ENCODE results near the gene HAP1.
A peak's percentile ranks its signal among the peaks of the same experiment; 100 is the strongest.

Gene HAP1

DNA sequence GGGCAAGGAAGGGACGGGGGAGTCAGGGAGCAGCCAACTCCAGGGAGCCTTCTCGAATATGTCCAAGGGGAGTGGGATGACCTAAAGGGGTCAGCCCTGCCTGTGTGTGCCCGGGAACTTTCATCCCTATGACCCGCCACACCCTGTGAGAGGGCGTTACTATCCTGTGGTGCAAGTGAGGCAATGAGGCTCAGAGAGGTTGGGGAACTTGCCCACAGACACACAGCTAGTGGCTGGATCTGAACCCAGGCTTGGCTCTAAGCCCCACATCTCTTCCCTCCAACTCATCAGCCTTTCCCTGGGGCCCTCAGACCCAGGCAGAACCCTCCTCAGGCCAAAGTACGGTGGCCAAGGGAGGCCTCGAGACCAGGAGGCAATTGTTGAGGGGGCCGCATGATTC is 28.9 kb upstream of the HAP1 start:
- DNase-seq (ENCODE audit: low read depth): no peak

DNA sequence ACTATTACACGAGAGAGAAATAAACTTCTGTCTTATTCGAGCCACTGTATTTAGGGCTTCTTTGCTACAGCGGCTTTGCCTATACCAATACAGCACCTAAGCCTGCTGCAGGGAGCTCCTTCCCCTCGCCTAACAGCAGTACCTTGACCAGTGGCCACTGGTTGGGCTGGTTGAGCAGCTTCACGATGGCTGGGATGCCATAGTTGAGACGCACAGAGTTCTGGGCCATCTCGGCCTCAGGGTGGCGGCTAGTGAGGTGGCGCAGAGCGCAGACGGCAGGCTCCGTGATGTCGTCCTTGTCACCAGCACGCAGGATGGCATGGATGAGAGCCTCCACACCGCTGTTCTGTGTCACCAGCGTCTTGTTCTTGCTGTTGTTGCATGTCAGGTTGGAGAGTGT is 28.4 kb upstream of the HAP1 start:
- DNase-seq (ENCODE audit: low read depth): no peak

DNA sequence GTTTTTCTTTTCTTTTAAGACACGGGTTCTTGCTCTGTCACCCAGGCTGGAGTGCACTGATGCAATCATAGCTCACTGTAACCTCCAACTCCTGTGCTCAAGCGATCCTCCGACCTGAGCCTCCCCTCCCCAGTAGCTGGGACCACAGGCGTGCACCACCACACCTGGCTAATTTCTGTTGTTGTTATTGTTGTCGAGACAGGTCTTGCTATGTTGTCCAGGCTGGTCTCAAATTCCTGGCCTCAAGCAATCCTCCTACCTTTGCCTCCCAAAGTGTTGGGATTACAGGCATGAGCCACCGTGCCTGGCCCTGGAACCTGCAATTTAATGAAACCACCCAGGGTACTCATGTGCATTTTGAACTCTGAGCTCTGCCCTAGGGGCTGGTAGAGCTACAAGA is 27.9 kb upstream of the HAP1 start:
- no peak for DNase-seq (ENCODE audit: low read depth)

DNA sequence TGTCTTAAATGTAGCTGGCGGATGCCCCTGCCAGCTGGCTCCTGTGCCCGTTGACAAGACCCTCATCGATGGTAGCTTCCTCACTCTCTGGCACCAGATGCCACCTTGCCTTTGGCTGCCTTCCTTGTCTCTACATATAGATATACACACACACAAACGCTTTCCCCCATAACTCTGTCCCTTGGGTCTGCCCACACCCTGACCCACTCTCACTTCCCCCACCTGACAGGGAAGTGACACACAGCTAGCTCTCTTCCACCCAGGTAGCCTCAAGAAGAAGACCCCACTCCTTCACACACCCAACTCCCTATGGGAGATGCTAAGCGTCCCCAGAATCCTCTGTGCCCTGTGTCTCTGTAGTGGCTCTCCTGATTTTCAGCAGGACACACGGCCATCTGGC is 26.4 kb upstream of the HAP1 start:
- DNase-seq (ENCODE audit: low read depth): no peak

DNA sequence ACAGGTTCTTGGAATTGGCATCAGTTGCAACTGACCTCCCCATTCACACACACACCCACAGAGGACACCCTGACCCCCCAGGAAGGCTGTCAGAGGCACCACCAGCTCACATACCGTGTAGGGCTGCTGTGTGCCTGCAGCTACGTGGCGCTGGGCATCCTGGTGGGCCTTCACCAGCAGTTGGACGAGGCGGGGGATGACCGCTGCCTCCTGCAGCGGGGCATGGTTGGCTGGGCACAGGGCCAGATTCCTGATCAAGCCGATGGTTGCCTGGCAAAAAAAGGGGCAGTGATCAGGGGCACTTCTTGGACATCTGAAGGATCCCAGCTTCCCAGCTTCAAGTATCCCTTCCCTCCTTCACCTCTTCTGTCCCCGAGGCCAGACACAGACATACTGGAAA is 24.2 kb upstream of the HAP1 start:
- no peak for DNase-seq (ENCODE audit: low read depth)

DNA sequence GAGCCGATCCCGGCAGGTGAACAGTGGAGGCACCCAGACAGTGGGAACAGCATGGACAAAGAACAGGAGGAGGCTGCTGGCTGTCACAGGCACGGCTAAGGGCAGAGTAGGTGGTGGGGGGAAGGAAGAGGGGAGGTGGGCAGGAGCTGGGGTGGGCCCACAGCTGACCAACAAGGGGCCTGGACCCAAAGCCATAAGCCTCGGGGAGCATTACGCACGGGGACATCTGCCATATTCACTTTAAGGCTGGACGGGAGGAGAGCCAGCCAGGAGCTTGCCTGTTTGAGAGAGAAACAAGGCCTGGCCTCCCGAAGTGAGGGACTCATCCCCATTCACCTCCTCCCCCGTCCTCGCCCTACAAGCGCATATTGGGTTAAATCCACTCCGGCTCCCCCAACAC is 19.6 kb upstream of the HAP1 start:
- DNase-seq (ENCODE audit: low read depth): no peak

DNA sequence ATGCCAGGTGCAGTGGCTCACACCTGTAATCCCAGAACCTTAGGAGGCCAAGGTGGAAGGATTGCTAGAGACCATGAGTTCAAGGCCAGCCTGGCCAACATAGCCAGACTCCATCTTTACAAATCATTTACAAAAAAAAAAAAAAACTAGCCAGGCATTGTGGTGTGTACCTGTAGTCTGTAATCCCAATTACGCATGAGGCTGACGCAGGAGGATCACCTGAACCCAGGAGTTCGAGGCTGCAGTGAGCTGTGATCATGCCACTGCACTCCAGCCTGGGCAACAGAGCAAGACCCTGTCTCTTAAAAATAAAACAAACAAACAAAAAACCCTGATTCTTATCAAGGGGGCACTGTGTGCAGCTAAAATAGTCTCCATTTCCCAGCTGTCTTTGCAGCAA is 16.8 kb upstream of the HAP1 start:
- DNase-seq (ENCODE audit: low read depth): no peak

DNA sequence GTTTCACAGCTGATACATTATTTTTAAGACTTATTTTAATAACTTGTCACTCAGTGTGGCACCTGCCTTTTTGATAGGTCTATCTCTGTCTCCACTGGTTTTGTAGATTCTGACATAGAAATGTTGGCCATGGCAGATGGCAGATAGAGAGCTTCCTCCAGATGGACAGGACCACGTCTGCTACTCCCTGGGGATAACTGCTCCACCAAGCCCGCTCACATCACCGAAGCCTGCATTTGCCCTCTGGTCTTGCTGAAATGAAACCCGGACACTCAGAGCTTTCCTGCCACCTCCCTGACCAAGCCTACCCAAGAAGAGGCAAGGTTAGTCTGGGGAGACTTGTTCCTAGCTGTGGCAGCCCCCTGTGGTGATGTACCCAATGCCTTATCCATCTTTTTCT is 16.4 kb upstream of the HAP1 start:
- no peak for DNase-seq (ENCODE audit: low read depth)

DNA sequence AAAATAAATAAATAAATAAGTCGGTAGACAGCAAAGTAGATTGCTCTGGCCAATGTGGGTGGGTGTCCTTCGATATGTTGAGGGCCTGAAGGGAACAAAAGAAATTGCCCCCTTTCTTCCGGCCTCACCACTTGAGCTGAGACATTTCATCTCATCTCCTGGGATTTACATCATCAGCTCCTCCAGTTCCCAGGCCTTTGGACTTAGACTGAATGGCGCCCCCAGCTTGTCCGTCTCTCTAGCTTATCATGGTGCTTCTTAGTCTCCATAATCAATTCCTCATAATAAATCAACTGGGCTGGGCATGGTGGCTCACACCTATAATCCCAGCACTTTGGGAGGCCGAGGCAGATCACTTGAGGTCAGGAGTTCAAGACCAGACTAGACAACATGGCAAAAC is 13.8 kb upstream of the HAP1 start:
- no peak for DNase-seq (ENCODE audit: low read depth)

DNA sequence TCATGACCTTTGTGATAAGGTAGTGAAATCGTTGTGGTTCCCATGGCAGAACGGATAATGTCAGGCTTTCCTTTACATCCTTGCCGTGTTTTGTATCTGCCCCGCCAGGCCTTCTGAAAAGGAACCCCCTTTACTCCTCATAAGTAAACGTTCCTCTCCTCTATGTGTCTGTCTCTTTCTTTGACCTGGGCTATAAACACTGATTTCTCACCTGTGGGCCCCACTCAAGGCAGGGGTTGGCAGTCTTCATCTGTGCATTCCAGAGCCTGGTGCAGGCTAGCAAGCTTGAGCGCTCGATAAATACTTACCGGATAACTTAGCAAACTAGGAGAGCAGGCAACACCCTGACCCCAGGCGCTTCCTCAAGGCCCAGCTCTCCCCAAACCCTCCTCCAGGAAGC is 7.3 kb upstream of the HAP1 start:
- no peak for DNase-seq (ENCODE audit: low read depth)

DNA sequence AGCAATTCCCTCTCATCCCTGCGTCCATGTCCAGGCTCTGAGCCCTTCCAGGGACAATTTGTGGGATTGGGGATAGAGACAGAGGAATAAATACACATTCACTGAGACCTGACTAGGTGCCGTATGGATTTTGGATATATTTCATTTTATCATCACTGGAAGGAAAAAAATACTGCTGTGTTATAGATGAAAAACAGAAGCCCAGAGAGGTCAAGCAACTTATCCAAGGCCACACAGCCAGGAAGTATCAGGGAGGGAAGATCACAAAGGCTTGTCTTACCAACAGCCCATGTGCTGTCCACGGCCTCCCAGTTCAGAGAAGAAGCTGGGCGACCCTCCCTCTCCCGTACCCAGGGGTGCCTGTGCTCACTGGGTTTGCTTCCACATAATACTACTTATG is 6.1 kb upstream of the HAP1 start:
- DNase-seq (ENCODE audit: low read depth): no peak

DNA sequence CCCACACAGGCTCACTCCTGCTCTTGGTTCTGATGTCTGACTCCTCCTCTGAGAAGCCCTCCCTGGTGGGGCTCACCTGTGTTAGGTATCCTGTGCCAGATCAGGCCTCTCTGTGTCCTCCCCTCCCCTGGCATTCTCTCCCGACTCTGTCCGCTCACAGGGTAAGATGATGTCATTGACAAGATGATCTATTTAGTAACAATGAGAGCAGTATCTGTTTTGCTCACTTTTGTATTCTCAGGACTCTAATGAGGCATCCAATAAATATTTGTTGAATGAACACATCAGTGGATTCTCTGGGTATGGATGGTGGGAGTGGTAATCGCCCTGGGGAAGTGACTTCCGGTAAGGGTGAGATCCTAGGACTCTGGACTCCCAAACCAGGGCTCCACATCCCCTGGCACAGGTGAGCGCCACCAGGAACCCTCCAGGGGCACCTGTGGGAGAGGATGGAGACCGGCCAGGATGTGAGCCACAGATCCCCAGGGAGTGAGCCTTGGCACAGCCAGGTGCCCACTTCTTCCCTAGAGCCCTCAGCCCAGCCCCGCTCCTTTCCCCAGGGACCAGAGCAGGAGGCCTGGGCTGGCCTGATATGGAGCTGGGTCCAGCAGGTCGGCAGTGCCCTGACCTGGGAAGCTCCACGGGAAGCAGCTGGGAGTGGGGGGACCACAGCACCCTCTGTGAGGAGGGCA is 5.4 kb upstream of the HAP1 start:
- DNase-seq (ENCODE audit: low read depth): no peak

DNA sequence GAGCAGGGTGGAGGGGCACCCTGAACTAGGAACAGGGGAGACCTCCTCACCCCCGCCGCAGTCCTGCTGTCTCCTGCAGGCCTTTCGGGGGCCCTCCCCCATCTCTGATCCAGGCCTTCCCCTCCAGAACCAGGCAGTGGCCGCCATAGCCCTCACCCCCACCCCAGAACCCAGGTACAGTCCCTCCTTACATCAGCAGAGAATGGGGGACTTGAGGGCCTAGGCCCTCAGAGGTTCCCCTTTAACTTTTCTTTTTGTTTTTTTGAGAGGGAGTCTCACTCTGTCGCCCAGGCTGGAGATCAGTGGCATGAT is 4.3 kb upstream of the HAP1 start:
- DNase-seq (ENCODE audit: low read depth): no peak

DNA sequence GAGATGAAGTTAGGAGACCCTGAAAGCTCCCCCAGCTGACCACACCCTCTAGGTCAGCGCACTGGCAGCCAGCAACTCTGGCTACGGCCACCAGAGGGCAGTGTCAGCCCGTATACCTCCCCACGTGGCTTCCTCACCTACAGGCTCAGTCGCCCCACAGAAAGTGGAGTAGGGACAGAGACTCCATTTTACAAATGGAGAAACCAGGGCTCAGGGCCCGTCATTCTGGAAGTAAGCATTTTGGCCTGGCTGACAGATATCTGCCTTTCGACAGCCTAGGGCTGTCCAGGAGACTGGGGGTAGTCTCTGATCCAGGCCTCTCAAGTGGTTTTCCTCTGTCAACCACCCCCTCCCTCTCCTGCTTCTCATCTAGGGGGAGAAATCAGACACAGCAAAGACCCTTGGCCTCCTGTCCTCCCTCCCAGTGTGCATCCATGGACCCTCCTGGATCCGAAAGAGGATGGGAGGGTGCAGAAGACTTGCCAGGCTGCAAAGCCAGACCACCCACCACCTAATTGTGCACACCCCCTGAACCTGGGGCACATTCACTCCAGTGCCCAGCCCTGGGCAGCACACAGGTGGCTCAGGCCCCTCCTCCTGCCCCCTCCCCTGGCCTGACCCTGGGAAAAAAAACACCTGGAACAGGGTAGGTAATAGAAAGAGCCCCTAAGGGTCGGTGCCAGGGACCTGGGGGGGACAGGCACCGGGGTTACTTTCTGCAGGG is 3.8 kb upstream of the HAP1 start:
- peak; percentile 36 for DNase-seq (ENCODE audit: low read depth)

DNA sequence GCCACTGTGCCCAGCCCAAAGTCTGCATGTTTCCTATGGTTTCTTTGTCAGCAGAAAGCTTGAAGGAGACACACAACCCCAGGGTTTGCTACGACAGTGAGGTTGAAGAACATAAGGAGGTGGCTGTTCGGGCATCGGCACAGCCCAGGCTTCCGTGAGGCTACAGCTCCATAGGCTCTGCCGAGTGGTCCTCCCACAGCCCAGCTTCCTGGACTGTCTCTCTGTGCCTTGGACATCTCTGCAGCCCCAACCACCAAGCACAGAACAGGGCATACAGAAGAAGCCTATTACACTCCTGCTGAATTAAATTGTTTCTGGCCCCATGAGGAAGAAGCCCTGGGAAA is 3.2 kb upstream of the HAP1 start:
- DNase-seq (ENCODE audit: low read depth): no peak

DNA sequence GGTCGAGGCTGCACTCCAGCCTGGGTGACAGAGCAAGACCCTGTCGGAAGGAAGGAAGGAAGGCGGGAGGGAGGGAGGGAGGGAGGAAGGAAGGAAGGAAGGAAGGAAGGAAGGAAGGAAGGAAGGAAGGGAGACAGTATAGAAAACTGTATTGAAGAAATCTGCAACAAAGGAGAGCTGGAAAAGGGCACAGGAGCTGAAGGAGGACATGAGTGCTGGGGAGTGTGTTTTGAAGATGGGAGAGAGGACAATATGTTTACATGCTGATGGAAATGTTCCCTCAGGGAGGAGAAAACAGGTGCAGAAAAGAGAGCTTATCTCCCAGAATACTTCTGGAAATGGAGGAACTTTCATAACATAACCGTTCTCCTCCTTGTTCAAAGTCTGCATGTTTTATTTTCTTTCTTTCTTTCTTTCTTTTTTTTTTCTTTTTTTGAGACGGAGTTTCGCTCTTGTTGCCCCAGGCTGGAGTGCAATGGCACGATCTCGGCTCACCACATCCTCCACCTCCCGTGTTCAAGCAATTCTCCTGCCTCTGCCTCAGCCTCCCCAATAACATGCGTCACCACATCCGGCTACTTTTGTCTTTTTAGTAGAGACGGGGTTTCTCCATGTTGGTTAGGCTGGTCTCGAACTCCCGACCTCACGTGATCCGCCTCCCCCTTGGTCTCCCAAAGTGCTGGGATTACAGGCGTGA is 2.7 kb upstream of the HAP1 start:
- DNase-seq (ENCODE audit: low read depth): no peak

DNA sequence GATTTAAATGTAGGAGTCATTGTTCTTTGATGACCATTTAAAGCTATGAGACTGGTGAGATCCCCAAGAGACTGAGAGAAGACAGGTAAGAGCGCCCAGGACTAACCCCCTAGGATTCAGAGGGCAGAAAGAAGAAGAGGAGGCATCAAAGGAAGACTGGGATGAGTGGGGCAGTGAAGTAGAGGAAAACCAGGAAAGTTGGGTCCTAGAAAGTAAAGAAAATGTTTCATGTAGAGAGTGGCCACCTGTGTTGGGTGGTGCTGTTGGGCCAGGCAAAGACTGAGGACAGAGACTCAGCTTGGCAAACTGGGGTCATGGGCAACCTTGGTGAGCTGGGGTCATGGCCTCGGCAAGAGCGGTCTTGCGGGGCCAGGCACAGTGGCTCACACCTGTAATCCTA is 1.3 kb upstream of the HAP1 start:
- DNase-seq (ENCODE audit: low read depth): no peak

DNA sequence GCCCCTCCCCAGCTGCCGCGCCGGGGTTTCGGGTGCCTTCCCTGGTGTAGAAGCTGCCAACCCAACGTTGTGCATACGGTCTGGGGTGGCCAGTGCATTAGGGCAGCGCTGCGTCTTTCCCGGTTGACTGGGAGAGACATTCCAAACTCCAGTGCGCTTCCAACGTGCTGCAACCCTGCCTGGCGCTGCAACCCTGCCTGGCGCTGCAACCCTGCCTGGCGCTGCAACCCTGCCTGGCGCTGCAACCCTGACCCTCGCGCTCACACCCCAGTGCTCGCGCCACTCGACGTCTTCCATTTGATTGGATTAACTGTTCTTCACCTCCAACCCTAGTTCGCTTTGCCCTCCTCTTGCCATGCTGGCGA is 488 bp upstream of the HAP1 start:
- no peak for DNase-seq (ENCODE audit: low read depth)

DNA sequence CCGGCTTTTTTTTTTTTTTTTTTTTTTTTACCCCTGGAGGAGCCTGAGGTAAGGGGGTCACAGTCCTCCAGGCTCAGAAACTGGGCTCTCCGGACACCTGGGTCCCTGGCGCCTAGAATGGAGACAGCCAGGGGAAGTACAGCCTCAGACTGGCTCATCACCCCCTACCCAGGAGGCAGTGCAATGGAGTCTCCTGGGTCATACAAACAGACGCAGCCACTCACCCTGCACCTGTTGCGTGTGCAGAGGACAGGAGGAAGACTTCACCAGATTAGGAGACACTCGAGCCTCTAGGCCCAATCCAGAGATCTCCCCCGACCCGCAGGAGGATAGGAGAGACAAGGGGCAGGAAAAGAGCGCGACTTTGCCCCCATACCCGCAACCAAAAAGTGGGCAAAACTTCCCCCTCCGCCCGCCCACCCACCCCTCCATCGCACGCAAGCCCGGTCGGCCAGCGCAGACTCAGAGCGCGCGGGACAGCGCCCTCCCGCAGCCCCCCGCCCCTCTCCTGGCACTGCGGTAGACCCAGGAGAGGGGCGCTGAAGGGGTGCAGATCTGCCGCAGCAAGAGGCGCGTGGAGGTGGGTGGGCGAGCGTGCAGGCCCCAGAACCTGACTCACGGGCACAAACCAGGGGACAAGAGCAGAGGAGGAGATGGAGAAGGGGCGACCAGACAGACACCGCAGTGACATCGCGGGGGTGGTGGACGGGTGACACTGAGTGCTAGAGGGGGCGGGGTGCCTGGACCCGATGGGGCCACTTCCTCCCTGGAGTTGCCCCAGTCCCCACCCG is 900 bp downstream of the HAP1 start:
- no peak for DNase-seq (ENCODE audit: low read depth)

DNA sequence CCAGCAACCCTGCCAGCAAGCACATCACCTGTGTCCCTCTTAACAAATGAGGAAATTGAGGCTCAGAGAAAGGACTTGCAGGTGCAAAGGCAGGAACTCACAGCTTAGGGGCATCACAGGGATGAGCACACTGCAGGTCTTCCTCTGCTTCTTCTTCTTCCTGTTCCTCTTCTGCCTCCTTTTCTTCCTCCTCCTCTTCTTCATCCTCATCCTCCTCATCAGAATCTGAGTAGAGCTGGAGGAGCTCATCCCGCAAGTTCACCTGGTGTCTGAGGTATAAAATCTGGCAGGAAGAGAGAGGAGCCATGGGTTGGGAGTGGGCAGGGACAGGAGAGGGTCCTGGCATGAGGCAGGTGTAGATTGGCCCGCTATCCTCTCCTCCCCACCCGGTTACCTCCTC is 2.6 kb downstream of the HAP1 start:
- no peak for DNase-seq (ENCODE audit: low read depth)

DNA sequence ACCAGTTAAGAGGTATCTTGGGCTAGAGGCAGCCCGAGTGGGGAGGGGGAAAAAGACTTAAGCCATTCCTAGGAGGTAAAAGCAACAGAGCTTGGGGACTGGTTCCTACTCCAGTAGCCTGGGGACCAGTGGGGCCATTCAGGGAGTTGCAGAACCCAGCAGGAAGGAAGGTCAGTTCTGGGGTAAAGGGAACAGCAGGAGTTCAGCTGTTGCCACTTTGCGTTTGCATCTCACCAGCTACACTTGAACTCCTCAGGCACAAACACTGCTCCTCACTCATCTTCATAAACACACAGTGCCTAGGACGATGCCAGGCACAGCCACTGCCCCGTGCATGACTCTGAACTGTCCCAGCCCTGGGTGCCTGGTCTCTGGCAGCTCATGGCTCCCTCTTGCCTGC is 4.0 kb downstream of the HAP1 start:
- DNase-seq (ENCODE audit: low read depth): no peak

DNA sequence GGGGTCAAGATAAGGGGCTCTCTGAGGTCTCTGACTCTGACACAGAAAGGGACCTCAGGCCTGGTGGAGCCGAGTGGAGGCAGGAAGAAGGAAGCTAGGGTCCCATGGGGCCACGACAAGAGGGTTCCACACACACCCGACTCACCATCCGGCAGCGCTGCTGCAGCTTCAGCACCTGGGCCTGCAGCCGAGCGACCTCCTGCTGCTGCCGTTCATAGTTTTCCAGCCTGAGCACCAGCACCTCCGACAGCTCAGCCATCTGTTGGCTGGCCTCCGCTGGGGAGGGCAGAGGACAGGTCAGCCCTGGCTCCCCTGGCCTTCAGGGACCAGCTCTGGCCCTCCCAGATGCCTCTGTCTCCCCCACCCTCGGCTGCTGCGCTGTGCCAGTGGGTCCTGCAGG is 6.4 kb downstream of the HAP1 start:
- DNase-seq (ENCODE audit: low read depth): no peak

DNA sequence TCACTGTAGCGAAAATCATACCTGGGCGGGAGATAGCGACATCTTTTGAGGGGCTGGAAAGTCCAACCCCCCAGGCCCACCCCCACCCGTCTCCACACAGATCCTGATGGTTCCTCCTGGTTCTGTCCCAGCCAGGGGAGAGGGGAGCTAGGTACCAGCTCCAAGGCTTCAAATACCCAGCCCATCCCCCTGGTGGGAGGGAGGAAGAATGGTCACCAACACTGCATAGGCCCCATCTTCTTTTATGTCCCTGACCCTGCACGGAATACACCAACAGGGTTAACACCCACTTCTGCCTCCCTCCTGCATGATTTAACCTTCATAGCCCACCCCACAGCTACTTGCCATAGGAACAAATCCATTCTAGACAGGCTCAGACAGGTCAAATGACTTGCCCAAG is 9.3 kb downstream of the HAP1 start:
- no peak for DNase-seq (ENCODE audit: low read depth)

Data from T-helper 22 cell (primary cell).